NCI-H526 (cell line): ENCODE measurements around the gene MSI2.

Source experiments
- DNase-seq, 2 experiments: peaks; one replicate each; lab custom pipeline; 2025; lab: John Stamatoyannopoulos, UW

The MSI2 gene

GRCh38 chr17:57461082-57461481 lies 204.8 kb downstream of the MSI2 start:
- no peak for DNase-seq

- no peak for DNase-seq
Measured at GRCh38 chr17:57462007-57462579, 205.8 kb downstream of the MSI2 start.

DNA sequence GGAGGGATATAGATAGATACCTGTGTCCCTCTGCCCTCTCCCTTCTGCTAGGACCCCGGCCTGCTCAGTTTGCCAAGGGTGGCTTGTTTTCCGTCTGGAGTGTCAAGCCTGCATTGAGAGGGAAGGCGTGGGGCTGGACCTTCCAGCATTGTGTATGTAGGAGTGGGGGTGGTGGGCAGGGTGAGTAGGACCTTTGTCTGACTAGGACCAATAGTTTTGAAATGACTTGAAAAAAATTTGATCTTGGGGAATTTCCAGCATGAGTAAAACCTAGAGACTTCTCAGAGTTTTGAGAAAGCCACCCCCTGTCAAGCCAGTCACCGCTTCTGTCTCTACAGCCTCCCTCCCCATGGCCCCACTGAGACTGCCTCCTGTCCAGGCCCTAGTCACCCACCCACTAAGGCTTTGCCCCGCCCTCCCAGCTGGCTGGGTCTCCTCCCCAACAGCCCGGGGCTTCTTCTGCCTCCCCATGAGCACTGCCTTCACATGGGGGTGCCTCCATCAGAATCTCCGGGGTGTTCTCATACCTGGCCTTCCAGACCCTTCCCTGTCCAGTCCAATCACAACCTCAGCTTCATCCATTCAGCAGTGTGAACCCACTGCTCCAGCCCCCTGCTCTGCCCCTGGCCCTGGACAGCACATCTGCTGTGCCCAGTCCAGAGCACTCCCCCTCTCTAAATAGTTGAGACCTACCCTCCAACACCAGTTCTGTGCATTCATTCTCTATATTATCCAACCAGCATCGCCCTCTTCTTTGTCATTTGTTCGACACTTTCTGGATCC lies 207.0 kb downstream of the MSI2 start:
- no peak for DNase-seq

DNA sequence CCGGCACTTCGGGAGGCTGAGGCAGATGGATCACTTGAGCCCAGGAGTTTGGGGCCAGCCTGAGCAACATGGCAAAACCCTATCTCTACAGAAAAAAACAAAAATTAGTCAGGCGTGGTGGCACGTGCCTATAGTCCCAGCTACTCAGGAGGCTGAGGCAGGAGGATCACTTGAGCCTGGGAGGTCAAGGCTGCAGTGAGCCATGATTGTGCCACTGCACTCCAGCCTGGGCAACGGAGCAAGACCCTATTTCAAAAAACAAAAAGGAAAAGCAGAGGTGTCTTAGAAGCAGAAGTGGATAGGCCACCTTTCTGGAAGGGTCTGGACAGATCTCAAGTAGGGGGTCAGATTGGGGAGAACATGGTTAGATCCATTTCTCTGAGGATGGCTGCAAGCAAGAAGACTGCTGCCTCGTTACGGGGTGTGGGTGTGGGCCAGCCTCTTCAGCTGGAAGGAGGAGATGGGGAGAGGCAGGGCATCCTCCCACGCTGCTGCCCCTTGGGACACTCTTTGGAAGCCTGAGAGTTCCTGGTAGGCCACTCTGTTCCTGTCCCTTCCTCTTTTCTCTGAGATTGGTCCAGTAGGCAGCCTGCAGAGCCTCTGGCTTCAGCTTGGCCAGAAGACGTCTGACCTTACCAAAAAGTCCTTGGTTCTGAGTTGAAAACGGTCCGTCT lies 208.0 kb downstream of the MSI2 start:
- DNase-seq = no peak

- DNase-seq = no peak
Measured at GRCh38 chr17:57465610-57466009, 209.3 kb downstream of the MSI2 start.

GRCh38 chr17:57466017-57466471 lies 209.7 kb downstream of the MSI2 start:
- peak; percentile 23 to 82 for DNase-seq

DNA sequence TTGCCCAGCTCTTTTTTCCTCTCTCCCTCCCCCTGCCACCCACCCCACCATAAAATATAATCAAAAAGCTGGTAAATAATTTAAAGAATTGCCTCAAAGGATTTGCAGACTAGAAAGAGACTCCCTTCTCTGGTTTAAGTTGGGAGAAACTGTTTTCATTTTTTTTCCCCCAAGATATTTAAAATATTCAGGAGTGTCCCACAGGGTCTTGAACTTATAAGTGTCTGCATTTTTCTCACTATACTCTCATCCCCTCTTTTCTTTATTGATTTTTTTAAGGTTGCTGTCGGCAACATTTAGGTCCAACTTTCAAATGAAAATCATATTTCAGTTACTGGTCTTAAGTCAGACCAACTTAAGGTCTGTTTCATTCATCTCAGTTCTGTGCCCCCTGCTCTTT lies 210.2 kb downstream of the MSI2 start:
- no peak for DNase-seq

- no peak for DNase-seq
Measured at GRCh38 chr17:57467226-57467625, 210.9 kb downstream of the MSI2 start.

DNA sequence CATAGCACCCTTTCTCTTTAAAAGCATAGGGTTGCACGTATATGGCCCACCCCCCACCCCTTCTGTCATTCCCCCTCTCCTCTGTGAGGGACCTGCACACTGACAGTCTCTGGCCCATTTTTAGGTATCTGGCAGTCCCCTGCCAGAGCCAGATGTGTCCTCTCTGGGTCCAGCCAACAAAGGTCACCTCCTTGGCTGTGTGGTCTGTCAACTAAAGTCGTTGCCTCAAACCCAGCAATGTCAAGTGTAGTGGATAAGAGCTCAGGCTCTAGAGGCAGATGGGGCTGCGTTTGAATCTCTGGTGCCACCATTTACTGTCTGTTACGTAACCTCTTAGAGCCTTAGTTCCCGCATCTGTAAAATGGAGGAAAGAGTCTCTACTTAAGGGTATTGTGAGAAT lies 211.5 kb downstream of the MSI2 start:
- no peak for DNase-seq

GRCh38 chr17:57468932-57469775 lies 212.8 kb downstream of the MSI2 start:
- peak in 1 of 2 experiments; percentile 30 for DNase-seq

DNA sequence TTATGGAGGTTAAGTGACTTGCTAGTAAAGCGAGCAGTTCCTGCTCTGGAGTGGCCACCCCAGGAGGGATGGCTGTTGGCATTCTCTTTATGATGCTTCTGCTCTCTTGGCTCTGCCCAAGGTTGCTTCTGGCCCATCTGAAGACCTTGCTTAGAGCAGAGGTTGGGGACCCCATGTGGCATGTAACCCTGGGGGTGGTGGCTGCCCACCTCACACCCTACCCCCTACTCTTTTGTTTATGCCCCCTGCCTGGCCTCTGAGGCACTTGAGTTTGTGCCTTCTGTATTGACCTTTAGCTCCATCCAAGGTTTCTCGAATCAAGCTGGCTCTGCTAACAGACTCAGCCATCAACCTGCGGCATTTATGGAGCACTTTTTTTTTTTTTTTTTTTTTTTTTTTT lies 214.6 kb downstream of the MSI2 start:
- DNase-seq = no peak

DNA sequence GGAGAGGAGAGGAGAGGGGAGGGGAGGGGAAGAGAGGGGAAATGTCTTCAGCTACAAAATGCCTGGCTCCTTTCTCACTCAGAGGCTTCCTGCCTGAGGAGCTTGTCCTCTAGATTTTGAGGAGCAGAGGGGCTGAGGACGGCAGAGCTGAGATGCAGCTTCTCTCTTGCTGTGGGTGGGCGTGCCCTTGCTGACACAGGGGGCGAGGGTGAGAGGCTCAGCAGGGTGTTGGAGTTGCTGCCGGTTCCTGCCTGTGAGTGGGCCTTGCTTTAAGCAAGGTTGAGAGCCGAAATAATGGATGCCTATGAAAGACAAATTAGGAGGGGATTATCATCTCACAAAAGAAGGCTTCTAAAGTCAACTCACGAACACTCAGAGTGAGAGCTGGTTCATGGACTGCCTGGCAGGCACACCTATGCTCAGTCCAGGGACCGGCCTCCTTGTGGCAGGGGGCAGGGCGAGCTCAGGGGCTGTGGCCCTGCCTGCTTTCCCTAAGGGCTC lies 215.6 kb downstream of the MSI2 start:
- no peak for DNase-seq

DNA sequence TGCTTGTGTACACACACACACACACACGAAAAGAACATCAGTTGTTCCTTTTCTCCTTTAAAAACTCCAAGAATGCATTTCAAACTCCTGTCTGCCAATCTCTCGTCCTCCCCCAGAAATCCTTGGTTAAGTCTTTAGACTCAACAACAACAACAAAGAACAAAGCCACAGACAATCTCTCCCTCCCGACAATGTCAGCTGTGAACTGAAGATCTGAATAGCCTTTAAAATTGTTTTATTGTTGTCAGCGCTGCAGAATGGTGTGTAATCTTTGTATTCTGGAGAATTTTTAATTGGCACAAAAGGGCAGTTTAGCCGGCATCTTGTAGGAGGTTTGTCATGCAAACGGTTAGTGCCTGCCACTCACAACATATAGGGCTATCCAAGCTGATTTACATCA lies 219.5 kb downstream of the MSI2 start:
- no peak for DNase-seq

DNA sequence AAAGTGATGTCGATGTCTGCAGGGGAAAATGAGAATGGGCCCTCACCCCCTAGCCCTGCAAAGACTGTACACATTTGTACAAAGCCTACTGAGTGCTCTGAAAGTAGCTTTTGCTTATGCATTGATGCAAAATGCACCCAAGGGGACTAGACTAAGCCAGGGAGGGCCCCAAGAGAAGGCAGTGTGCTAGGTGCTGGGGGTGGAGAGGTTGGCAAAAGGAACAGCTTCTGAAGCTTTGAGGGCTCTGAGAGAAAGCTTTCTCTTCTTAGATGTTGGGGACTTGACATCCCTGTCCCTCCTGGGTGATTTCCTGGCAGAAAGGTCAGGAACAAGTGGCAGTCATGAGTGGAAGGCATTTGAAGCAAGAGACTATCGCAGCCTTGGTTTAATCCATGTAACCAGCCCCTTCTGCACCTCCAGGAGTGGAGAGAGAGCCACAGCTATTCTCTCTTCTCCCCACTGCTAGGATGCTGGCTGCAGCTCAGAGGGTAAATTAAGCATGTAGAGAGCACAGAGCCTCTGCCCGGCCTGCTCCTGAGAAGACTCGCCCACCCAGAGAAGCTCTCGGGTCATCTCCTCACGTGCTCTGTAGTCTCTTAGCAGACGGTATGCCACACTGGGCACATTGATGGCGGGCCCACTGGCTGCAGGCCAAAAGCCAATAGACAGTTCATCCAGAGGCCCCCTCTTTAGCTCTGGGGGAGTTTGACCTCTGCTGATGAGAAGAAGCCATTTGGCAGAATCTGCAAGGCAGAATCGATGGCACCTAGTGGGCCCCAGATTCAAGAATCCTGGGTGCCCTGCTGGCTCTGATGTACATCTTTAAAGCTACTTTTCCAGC lies 221.4 kb downstream of the MSI2 start:
- DNase-seq = no peak

GRCh38 chr17:57478478-57479250 lies 222.3 kb downstream of the MSI2 start:
- no peak for DNase-seq

GRCh38 chr17:57480438-57481196 lies 224.3 kb downstream of the MSI2 start:
- DNase-seq = no peak

GRCh38 chr17:57481910-57482391 lies 225.6 kb downstream of the MSI2 start:
- DNase-seq = no peak

DNA sequence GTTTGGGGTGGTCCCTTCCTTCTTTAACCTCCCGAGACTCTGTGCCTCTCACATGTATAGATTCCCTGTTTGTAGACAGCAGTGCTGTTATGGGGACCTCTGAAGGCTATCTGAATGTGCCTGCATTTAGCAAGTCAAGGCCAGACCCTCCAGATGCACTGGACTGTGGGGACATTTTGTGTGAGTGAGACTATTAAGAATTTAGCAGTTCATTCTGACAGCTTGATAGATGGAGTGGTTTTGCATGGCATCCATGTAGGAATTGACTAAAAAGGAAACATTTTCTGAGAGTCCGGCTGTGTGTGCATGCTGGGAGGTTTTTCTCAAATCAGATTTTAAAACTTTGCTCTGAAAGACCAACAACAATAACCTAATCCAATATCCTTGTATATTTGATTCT lies 226.3 kb downstream of the MSI2 start:
- DNase-seq = no peak

GRCh38 chr17:57484081-57484666 lies 227.9 kb downstream of the MSI2 start:
- DNase-seq = no peak
